NCI-H2081 (cell line): ENCODE results near the gene NEGR1.
A peak's percentile ranks its signal among the peaks of the same experiment; 100 is the strongest.
"Not testable (repeated sequence)": the region's sequence is repeated elsewhere in the genome, so short reads cannot be mapped to it uniquely, and the experiment has no call there.

Source experiments
- DNase-seq, 2 experiments: peaks; one replicate each; lab custom pipeline; 2025; lab: John Stamatoyannopoulos, UW

NEGR1 gene

DNA sequence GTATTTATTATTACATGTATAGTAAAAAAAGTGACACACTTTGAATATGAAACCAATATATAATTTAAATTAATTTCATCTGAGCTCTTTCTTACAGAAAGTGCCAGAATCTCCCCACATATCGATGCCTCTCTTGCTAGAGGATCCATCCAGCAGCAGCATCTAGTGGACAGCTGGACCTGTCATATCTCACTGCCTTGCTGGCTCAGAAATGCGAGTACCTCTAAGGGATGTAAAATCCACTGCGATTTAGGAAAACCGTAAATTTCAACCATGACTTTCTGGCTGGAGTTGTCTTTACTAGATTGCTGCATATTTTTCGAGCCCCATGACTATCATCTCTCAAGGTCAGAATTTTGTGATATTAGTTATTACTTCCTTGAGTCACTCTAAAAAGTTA is 333.8 kb downstream of the NEGR1 start:
- no peak for DNase-seq

DNA sequence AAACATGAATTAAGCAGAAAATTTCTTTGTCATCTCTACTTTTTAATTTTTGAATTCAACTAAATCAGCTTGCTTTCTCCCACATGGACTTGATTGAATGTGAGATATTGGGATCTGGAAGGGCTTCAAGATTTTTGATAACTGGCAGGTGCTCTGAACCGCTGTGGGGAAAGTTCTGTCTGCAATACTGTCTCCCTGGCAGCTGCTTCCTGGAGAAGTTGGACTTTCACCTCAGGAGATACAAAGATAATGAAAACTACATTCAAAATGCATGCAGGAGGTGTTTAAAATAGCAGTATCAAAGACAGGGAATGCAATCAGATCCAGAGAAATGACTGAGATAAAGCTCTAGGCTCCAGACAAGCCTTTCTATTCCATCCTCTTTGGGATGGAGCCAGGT is 338.3 kb downstream of the NEGR1 start:
- peak in 1 of 2 experiments; percentile 18 for DNase-seq

DNA sequence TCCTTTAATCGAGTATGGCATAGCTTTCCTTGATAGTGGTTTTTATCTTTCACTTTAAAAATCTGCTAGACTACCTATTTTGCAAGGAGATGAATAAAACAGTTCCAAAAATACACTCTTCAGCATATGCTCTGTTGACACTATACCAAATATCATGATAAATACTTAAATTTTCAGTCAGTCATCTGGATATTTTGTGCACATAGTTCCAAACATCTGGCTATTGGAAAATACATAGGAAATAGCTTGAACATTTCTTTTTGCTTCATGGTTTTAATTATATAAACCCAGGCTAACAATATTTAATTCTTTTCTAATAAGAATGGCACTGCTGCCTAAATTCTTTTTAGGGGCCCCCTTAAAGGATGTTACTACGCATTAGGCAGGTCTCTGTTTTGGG is 342.1 kb downstream of the NEGR1 start:
- no peak for DNase-seq

DNA sequence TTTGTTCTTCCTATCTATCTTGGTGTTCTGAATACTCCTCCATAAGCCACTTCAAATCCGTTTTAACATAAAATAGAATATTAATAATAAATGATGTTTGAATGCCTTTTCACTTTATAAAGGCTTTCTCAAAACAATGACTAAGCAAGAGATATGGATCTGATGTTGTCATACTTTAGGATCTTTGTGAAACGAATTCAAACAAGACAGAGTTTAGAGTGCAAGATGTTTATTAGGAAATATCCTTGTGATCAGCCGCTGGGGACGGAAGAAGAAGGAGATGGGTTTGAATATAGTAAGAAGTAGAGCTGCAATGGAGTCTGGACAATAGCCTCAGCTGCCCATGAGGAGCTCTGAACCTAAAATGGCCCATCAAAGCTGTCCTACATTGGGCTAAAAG is 351.8 kb downstream of the NEGR1 start:
- no peak for DNase-seq

DNA sequence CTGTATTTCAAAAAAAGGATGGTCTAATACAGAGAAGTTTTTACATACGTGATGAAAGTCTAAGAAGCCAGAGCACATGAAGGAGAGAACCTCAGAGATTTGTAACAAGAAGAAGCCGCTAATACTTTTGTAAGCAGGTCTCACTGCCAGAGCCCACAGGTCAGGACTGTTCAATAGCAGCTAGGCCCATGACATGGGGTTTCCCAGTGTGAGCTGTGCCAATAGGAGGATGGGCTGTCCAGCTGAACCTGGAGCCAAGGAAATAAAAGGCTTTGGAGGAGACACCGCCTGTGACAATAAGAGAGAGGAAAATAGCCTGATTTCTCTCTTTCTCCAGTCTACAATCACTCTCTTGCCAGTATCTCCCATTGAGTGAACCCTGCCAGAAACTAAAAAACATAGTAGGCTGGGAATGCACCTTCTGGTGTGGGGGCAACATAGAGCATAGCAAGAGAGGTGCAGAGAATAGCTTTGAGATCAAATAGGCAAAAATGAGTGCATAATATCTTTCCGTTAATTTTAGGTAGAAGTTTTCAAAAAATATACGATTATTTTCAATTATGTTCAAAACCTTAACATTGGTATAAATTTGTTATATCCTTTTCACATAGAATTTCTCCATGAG is 360.3 kb downstream of the NEGR1 start:
- DNase-seq: no peak

DNA sequence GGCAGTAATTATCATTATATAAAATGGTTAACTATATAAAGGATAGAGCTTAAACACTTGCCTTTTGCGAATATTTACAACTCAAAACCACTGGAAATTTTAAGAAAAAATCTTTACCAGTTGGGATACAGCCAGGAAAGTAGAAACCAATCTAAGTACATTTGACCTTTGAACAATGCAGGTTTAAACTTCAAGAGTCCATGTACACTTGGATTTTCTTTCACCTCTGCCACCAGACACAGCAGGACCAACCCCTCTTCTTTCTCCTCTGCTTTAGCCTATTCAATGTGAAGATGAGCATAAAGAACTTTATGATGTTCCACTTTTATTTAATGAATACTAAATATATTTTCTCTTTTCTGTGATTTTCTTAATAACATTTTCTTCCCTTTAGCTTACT is 361.1 kb downstream of the NEGR1 start:
- DNase-seq: no peak

DNA sequence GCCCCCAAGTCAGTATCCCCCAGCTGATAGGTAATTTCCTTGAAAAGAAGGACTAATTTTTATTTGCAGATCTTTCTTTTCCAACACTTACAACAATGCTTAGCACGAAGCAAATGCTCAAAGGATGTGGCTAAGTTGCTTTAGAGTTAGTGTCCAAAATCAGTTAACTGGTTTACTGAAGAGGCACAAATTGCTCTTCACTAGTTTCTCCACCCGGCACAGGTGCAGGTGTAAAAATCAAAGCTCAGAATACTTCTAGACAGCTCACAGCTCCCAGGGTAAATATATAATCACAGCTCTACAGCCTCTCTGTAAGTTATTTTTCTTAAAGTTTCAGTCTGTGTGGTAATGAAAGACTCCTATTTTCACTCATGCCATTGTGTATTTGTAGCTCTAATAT is 361.8 kb downstream of the NEGR1 start:
- DNase-seq: no peak

DNA sequence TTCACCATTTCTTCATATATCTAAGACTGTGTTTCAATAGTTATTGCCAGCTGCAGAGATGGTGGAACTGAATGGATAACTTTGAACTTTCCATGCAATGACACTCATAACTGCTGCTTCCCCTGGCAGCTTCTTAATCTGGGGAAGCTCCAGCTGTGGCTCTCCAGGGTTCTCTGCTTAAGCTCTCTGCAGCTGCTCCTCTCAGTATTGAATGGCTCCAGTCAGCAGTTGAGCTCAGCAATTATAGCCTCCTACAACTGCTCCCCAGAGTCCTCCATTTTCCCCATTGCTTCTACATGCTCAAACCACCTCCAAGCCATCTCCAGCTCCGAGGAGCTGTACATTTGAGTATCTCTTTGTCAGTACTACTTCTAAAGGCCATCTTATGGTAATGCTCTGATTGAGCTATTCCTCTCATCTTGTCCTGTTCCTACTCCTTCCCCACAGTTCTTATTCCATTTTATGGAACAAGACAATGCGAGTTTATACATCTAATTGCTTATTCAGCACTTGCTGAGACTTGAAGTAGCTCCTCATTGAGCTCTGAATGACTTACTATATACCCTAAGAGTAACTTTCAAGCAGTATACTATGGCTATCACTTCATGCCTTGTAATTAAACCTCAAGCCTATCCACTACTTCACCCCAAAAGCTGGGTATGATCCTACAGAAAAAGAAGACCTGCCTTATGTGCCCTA is 362.4 kb downstream of the NEGR1 start:
- DNase-seq: peak; percentile 19 to 34

DNA sequence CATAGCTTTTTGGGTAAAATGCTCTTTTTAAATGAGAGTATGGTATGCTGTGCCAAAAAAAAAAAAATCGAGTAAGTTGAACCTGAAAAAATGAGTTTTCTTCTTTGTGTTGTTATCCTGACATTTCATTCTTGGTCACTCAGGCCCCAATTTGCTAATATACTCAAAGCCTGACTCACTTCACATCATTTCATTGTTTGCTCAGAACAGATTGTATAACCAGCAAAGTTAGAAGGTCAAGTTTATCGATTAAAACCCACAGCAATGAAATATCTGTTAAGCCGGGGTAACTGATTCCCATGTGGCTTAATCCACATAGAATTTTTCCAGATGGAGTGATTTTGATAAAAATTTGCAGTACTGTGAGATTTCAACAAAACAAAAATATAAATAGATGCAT is 363.7 kb downstream of the NEGR1 start:
- no peak for DNase-seq

DNA sequence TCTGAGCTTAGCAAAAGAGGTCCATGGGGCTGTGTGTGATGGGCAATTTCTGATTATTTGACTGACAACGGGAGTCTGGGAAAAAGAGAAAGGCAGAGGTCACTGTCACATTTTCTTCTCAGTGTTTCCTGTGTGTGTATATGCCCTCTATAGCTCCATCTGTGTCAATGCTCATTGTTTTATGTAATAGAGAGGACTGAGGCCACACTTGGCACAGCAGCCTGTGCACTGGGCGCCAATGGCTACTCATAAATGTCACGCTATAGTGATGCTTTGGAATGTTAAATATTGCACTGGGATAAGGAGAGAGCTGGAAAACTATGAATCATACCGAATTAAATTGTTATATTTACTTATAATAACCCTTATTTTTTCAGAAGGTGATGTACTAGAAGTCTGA is 365.4 kb downstream of the NEGR1 start:
- no peak for DNase-seq

DNA sequence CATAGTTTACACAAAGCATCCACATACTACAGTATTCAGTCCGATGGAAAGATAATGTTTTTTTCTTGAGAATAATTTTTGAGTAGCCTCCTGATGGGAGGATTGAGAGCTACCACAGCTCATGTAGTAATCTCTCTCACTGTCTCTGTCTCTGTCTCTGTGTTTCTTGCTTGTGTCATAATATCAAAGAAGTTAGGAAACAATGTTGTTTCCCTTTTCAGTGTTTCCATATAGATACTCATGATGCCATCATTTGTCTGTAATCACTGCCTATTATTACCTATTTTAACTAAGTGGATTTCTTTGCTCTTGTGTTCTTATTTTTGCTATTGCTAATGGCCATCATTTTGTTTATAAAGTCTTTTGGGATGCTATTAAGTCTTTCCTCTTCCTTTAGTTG is 367.7 kb downstream of the NEGR1 start:
- no peak for DNase-seq

DNA sequence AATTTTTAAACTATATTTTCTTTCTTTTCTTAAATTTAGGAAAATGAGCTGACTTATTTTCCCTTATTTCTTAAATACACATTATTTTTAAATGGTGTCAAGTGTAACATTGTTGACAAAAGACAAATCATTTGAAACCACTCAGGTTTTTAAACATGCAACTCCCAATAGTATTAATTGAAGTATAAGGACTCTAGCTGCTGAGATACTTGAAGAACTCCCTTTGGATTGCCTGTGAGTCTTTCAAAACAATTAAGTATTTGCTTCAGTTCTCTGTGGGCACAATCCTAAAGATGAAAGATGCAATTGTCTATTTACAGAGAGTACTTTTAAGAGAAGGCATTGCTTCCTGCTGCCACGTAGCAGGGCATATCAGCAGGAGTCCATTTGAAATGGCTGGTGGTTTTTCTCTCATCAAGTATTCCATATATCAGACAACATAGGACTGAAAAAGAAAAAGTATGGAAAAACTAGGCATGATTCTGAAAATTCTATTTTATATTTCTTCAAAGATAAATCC is 373.4 kb downstream of the NEGR1 start:
- peak; percentile 25 to 67 for DNase-seq

DNA sequence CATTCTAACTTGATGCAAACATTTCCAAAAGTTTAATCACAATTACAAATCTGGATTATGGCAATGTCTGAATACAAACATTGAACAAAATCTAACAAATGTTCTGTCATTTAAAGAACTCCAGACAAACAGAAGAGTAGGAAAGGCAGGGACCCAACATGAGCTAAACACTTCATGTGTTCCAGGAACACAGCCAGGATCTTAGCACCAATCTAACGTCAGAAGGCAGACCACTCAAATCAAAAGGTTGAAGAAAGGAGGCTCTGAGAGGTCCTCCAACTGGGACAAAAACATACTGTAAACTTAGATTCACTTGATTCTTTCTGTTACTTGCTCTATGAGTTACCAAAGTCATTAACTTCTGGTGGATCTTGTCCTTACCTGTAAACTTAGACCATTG is 374.0 kb downstream of the NEGR1 start:
- DNase-seq: no peak

DNA sequence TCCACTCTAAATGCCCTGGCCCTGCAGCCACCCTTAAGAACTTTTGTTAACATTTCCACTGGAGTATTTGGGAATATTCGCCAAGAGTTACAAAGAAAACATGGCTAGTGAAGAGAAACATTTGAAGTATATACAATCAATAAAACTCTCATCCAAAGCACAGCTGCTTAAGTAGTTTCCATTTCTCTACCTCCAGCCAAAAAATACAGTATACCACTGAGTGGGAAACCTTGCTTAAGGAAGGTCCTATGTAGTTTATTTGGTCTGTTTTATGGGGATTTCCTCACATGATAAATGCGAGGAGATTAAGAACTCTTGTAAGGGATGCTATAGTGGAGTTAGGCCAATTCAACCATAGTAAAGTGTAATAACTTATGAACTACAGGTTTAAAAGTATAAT is 382.5 kb downstream of the NEGR1 start:
- no peak for DNase-seq

DNA sequence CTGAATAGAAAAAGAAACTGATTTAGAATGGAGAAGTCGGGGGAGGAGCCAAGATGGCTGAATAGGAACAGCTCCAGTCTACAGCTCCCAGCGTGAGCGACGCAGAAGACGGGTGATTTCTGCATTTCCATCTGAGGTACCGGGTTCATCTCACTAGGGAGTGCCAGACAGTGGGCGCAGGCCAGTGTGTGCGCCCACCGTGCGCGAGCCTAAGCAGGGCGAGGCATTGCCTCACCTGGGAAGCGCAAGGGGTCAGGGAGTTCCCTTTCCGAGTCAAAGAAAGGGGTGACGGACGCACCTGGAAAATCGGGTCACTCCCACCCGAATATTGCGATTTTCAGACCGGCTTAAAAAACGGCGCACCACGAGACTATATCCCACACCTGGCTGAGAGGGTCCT is 394.2 kb downstream of the NEGR1 start:
- not testable (repeated sequence) for DNase-seq

DNA sequence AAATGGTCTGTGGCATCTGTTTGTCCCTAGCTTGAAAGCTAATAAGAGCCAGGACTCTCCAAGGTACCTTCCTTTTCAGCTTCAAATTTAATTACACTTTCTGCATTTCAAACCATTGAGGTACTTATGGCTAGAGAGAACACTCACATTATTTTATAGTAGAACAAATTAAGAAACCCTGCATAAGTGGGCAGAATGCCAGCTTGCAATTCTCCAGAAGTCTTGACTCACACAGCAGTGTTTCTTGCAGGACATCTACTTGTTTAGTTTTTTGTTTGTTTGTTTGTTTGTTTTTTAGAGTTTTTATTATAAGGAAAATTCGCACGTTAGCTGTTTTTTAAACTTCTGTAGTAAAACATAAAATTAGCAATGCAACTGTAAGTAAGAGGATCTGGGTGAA is 397.2 kb downstream of the NEGR1 start:
- DNase-seq: peak in 1 of 2 experiments; percentile 17

DNA sequence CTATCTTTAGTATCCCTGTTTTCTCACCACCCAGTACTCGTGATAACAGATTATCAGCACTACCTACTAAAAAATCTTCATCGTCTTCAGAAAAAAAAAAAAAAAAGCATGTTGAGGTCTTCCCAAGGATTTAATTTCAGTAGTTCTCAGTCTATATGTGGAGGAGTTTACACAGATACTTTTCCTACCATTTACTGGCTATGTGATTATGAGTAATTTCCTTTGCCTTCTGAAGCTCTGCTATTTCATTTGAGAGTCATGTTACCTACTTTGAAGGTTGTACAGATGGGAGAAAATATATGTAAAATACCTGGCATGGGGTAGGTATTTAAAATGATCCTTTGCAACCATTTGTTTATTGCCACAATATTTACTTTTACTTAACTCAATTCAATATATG is 399.7 kb downstream of the NEGR1 start:
- DNase-seq: peak; percentile 68 to 89

DNA sequence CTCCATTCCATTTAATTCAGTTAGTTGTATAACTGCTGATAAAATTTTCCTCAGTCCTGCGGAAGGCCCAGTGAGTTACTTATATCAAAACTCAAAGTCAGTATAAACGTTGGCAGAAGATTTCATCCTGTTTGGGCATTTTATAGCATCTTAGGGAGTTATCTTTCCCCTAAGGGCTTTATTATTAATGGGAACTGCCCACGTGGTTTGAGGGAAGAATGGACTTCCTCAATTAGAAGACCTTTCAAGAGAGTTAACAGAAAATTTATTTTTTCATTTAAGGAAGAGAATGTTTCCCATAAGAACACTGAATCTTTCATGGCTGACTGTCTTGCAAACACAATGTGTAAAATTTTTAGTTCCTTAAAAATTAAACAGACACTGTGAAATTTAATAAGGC is 400.1 kb downstream of the NEGR1 start:
- no peak for DNase-seq

DNA sequence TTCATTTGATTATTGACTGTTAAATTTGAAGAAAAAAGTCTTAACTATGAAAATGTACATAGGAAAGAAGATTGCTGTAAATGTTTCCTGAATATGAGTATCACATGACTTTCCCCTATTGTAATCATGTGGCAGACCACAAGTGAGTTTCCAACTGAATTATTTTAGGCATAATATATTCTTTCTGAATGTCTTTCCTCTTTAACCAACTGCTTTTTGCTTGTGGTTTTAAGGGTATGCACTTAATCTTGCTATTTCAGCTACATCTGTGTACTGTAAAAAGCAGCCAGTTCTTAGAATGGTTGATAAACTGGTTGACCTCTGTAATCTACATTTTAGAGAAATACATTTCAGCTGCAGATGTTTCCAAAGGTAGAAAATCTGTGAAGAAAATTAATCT is 400.7 kb downstream of the NEGR1 start:
- DNase-seq: no peak

DNA sequence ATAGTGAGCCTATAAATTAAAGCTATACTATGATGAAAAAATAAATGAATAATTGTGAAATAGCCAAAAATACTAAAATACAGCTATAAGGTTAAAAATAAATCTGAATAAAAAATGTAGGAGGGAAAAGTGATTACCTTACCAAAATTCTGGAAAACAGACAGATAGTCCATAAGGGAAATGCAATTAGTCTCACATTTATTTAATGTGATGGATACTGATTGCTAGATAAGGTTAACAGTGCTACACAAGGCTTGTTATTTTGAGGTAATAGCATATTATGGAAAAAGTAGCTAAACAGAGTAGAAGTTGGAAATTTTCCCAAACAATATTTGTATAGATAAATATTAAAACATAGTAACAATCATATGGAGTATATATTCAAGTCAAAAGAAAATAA is 413.0 kb downstream of the NEGR1 start:
- DNase-seq: no peak

DNA sequence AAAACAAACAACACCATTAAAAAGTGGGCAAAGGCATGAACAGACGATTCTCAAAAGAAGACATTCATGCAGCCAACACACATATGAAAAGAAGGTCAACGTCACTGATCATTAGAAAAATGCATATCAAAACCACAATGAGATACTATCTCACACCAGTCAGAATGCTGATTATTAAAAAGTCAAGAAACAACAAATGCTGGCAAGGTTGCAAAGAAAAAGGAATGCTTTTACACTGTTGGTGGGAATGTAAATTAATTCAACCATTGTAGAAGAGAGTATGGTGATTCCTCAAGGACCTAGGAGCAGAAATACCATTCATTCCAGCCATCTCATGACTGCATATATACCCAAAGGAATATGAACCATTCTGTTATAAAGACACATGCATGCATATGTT is 419.6 kb downstream of the NEGR1 start:
- no peak for DNase-seq

DNA sequence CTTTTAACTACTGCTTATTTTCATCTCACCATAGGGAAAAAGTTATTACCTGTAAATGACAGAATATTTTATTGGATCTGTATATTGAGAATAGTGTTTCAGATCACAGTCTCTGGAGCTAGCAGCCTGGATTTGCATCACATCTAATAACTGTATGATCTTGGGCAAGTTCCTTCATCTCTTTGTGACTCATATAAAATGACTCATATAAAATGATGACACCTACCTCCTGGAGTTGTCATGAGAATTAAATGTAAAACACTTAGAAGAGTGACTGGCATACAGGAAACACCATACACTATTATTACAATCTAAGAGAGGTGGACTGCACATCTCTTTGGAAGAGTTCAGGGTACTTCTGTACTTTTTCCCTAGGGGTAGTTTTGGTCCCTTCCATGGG is 421.3 kb downstream of the NEGR1 start:
- no peak for DNase-seq

DNA sequence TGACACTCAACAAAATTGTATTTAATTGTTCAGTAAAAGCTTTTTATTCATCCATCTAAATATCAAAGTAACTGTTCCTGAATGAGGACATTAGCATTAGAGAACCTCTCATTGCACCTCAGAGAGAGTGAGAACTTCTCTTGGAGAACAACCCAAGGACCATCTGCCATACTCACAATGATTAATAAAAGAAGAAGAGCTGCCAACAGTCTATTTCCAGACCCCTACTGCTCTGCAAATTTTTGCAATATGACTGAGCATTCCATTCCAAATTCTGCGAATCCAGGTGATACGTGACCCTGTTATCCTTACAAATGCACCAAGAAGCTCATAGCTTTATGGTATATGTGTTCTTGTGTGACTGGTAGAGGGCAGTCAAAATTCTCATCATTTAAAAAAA is 422.5 kb downstream of the NEGR1 start:
- no peak for DNase-seq

DNA sequence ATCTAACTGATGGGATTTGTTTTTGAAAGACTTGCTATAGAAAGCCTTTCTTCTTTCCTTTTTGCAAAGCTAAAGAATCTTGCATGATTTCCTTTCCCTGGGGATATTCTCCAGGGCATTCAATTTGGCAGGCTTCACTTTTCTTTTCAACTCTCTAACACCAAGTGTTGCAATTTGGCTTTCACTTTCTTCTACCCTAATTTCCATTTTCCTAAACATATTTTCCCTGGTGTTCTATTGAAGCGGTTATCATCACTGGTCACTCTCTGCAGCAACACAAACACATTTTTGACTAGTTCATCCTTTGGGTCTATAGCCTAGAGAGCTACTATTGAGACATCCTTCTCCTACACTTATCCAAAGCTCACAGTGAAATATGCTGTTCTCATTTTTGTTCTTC is 424.5 kb downstream of the NEGR1 start:
- no peak for DNase-seq
